ENCODE measurements around the gene MTHFD1L. TPM values are rescaled to one million over a fixed set of nuclear protein-coding genes. Genes with fewer than 3 reads are reported as not detected.

Gene MTHFD1L
- total and polyA plus RNA-seq, 2 of the 8 experiments (the other 6 are each of a cell fraction or from before 2014, with no cell fraction given): 29.2 to 105 TPM

DNA sequence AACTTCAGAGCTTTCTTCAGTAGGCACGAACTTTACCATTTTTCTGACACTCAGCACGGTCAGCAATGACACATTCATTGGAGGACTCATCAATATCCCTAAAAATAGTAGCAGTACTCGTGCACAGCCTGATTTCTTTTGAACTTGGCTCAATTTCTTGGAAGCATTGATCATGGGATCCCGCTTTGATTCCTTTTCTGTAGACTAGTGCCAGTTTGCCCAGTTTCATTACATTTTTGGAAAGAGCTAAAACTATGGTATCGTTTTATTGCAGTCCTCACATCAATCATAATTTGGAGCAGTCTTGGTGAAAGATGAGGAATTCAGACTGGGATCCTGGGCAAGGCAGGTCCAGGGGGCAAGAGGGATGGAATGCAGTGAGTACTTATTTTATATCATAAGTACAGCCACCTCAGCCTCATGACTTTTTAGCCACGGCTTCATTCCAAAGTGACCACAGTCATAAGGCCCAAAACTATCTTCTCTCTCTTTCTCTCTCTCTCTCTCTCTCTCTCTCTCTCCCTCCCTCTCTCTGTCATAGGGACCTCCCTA lies 203.3 kb downstream of the MTHFD1L start:
- no peak overlapping the region for H2BK12ac ChIP-seq (ENCODE audit: low read depth, low read length)
- POLR2A ChIA-PET (ENCODE audit: partially characterized antibody): interaction anchor here (0.6 kb wide), 1 partner anchor 23 kb away, joined by 3 read pairs; no protein-coding TSS in a partner anchor
- no peak overlapping the region for H3K56ac ChIP-seq (replicated peaks; ENCODE audit: insufficient read length, low read depth, low read length)
- no peaks in the 10 kb centered on the region for H3K23me2 ChIP-seq (ENCODE audit: low read depth, low read length)
- H3K36me3 ChIP-seq (ENCODE audit: control insufficient read depth in 2 of 4, insufficient read depth in 4 of 4, low read length in 3 of 4): peaks cover 0 to 8% (median 0%) of the 10 kb centered on the region in 4 experiments; a peak in 2 of 8 replicates
- H3K18ac ChIP-seq (ENCODE audit: extremely low read depth, low read length): no peak overlapping the region
- no peak overlapping the region for H3K4ac ChIP-seq (replicated peaks; ENCODE audit: insufficient read length, low read depth, low read length)
- no peak overlapping the region for H3K14ac ChIP-seq (ENCODE audit: insufficient read length)
- no peaks in the 10 kb centered on the region for H3K79me1 ChIP-seq (ENCODE audit: low read depth, low read length)
- no peaks in the 10 kb centered on the region for H4K20me1 ChIP-seq (replicated peaks in 1 of 2; ENCODE audit: control insufficient read depth in 1 of 2, insufficient read depth in 2 of 2, low read length in 2 of 2)
- H2BK5ac ChIP-seq (ENCODE audit: low read depth, low read length): no peak overlapping the region
- FAIRE-seq (no peak), DNase-seq (ENCODE audit: low read depth in 1 of 2, low spot score in 2 of 2) (no peak)
- H2AFZ ChIP-seq (ENCODE audit: low read length): no peak overlapping the region
- no peak overlapping the region for H2BK15ac ChIP-seq (ENCODE audit: low read length)
- H3K4me1 ChIP-seq (replicated peaks in 1 of 4; ENCODE audit: control insufficient read depth in 3 of 4, insufficient read depth in 4 of 4, low read length in 3 of 4): no peaks in the 10 kb centered on the region
- no peak overlapping the region for H2BK120ac ChIP-seq (replicated peaks; ENCODE audit: low read depth, low read length)
- no peak overlapping the region for H3K27ac ChIP-seq (ENCODE audit: low read depth, low read length)
- H3K79me2 ChIP-seq (ENCODE audit: control insufficient read depth in 1 of 2, insufficient read depth in 2 of 2, low read length in 2 of 2): no peaks in the 10 kb centered on the region
- H3K4me2 ChIP-seq (ENCODE audit: insufficient read depth in 1 of 2, low read depth in 2 of 2, low read length in 2 of 2): no peak overlapping the region
- TF ChIP-seq TBP (IDR thresholded peaks at IDR 0.05; ENCODE audit: low read depth, low read length) (no peak), TAF1 (IDR thresholded peaks at IDR 0.05; ENCODE audit: low read depth, low read length) (no peak), EGR1 (IDR thresholded peaks at IDR 0.05; ENCODE audit: borderline replicate concordance, low read depth, low read length) (no peak), PHF8 (conservative IDR thresholded peaks at IDR 0.05; ENCODE audit: low read depth, low read length) (no peak), MAFK (IDR thresholded peaks at IDR 0.05; ENCODE audit: low read depth, low read length) (no peak), RXRA (IDR thresholded peaks at IDR 0.05; ENCODE audit: insufficient read depth, low read depth, low read length) (no peak), GTF2F1 (IDR thresholded peaks at IDR 0.05; ENCODE audit: borderline replicate concordance, low read depth, low read length) (no peak), RFX5 (IDR thresholded peaks at IDR 0.05; ENCODE audit: borderline replicate concordance, low read depth, low read length) (no peak), POLR2AphosphoS5 (IDR thresholded peaks at IDR 0.05; ENCODE audit: low read depth, low read length) (no peak), SIRT6 (IDR thresholded peaks at IDR 0.05; ENCODE audit: low read length) (no peak)
- TF ChIP-seq, protein P1, sequence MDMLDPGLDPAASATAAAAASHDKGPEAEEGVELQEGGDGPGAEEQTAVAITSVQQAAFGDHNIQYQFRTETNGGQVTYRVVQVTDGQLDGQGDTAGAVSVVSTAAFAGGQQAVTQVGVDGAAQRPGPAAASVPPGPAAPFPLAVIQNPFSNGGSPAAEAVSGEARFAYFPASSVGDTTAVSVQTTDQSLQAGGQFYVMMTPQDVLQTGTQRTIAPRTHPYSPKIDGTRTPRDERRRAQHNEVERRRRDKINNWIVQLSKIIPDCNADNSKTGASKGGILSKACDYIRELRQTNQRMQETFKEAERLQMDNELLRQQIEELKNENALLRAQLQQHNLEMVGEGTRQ (IDR thresholded peaks at IDR 0.05; ENCODE audit: low read length): no peak
- CTCF ChIA-PET (ENCODE audit: partially characterized antibody): interaction anchor here (0.9 to 2.7 kb wide), 3 partner anchors 54 to 265 kb away, joined by 3 to 8 read pairs (median 3); no protein-coding TSS in a partner anchor
- no peak overlapping the region for H2AK5ac ChIP-seq (ENCODE audit: low read depth, low read length)
- H4K5ac ChIP-seq (ENCODE audit: insufficient read length, low read depth, low read length): no peak overlapping the region
- 90% methylated on average over 6 of the region's 6 CpGs; no CpG with 5 or more reads in 1 of the 2 experiments for WGBS, 2 experiments (ENCODE audit: extremely low coverage in 1 of 2, insufficient coverage in 1 of 2, insufficient read length in 1 of 2, insufficient replicate concordance in 2 of 2, low coverage in 1 of 2, low lambda C conversion rate in 2 of 2, missing lambda C conversion rate in 1 of 2)
- no peak overlapping the region for H3K23ac ChIP-seq (ENCODE audit: insufficient read length)
- H4K8ac ChIP-seq (ENCODE audit: extremely low read depth, insufficient read depth, low read length): no peak overlapping the region
- H3K9me3 ChIP-seq (ENCODE audit: insufficient read depth in 2 of 2, low read depth in 1 of 2, low read length in 1 of 2): no peaks in the 10 kb centered on the region
- no peak overlapping the region for H2BK20ac ChIP-seq (ENCODE audit: low read length)
- H3K27me3 ChIP-seq (replicated peaks in 1 of 4; ENCODE audit: control insufficient read depth in 3 of 4, extremely low read depth in 1 of 4, insufficient read depth in 3 of 4, low read length in 3 of 4): no peaks in the 10 kb centered on the region
- H3K9ac ChIP-seq (replicated peaks in 1 of 4; ENCODE audit: extremely low read depth in 1 of 4, low read depth in 3 of 4, low read length in 3 of 4): no peak overlapping the region
- H3K4me3 ChIP-seq (ENCODE audit: extremely low read depth in 1 of 4, insufficient read depth in 2 of 4, low read depth in 3 of 4, low read length in 4 of 4): no peak overlapping the region
- no peak overlapping the region for H4K91ac ChIP-seq (replicated peaks; ENCODE audit: insufficient read length, low read length)

Data from H1 (cell line).